Endothelial cell (in vitro differentiated cells): ENCODE measurements around the gene CEP131. TPM values are rescaled to one million over a fixed set of nuclear protein-coding genes. Genes with fewer than 3 reads are reported as not detected.

ENCODE experiments used
- DNase-seq: peaks from one replicate; pipeline ENCODE4 v3.0.0; 2021; ENCODE audit warnings: low spot score
- H3K27ac Mint-ChIP-seq: one replicate; pipeline ENCODE4 v1.8.0; 2021; ENCODE audit warnings: mixed read lengths, inconsistent platforms; ENCODE audit not compliant: unreplicated experiment
- H3K27me3 Mint-ChIP-seq: one replicate; pipeline ENCODE4 v1.8.0; 2021; ENCODE audit warnings: mild to moderate bottlenecking, moderate library complexity, mixed read lengths, inconsistent platforms; ENCODE audit not compliant: unreplicated experiment
- H3K36me3 Mint-ChIP-seq: one replicate; pipeline ENCODE4 v1.8.0; 2021; ENCODE audit warnings: mild to moderate bottlenecking, low read depth, mixed read lengths, inconsistent platforms; ENCODE audit not compliant: unreplicated experiment
- H3K4me1 Mint-ChIP-seq: one replicate; pipeline ENCODE4 v1.8.0; 2021; ENCODE audit warnings: mild to moderate bottlenecking, mixed read lengths, inconsistent platforms; ENCODE audit not compliant: unreplicated experiment
- H3K4me3 Mint-ChIP-seq: one replicate; pipeline ENCODE4 v1.8.0; 2021; ENCODE audit warnings: mild to moderate bottlenecking, mixed read lengths, inconsistent platforms; ENCODE audit not compliant: unreplicated experiment
- H3K9me3 Mint-ChIP-seq: one replicate; pipeline ENCODE4 v1.8.0; 2021; ENCODE audit warnings: mixed read lengths, inconsistent platforms; ENCODE audit not compliant: unreplicated experiment
- CTCF ChIP-seq: fragments of 200-600 bp; sonication (generic); IDR thresholded peaks from one replicate; pipeline ENCODE4 v1.5.0; 2021; ENCODE audit warnings: antibody characterized with exemption; ENCODE audit not compliant: unreplicated experiment
- total RNA-seq: library from RNA; stranded (reverse); fragmentation: NEBNext Ultra II Directional; extraction: Animal tissue kit (Norgen Biotek cat#: 25700); gene quantifications from one replicate; pipeline ENCODE4 v1.2.1, GENCODE V29; 2021; ENCODE audit not compliant: unreplicated experiment

CEP131 gene
- total RNA-seq, 1 donor from 2014 or later: 21.1 TPM

DNA sequence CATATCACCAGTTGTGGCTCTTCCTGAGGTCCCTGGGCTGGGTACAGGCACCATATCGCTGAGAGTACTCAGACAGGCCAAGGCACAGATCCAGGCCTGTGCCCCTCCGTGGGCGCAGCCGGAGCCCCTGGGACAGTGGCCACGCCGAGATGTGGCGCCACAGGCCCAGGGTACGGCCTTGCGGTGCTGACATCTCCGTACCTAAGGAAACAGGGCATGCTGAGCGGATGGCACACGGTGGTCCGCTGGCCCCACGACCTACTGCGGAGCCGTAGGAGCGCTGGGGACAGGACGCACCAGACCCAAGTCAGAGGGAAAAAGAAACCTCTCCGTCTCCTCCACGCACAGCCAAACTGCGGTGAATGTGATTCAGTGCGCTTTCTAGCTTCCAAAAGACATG, 42.8 kb upstream of the CEP131 start:
- Mint-ChIP-seq H3K9me3 (no peaks in the 10 kb centered on the region), H3K4me3 (peak overlapping the region; percentile 7), H3K4me1 (peaks cover 12% of the 10 kb centered on the region), H3K27ac (no peak overlapping the region), H3K36me3 (peaks cover 15% of the 10 kb centered on the region), H3K27me3 (peaks cover 2% of the 10 kb centered on the region)
- TF ChIP-seq CTCF: no peak
- DNase-seq: no peak

GRCh38 chr17:81264640-81265039, 41.9 kb upstream of the CEP131 start:
- DNase-seq: no peak
- no peak overlapping the region for H3K27ac Mint-ChIP-seq
- H3K27me3 Mint-ChIP-seq: peaks cover 2% of the 10 kb centered on the region
- H3K4me1 Mint-ChIP-seq: peaks cover 12% of the 10 kb centered on the region
- no peak overlapping the region for H3K4me3 Mint-ChIP-seq
- TF ChIP-seq CTCF: no peak
- no peaks in the 10 kb centered on the region for H3K9me3 Mint-ChIP-seq
- peaks cover 15% of the 10 kb centered on the region for H3K36me3 Mint-ChIP-seq

GRCh38 chr17:81263371-81264181, 40.8 kb upstream of the CEP131 start:
- H3K27me3 Mint-ChIP-seq: peaks cover 2% of the 10 kb centered on the region
- peaks cover 12% of the 10 kb centered on the region for H3K4me1 Mint-ChIP-seq
- H3K4me3 Mint-ChIP-seq: no peak overlapping the region
- H3K9me3 Mint-ChIP-seq: no peaks in the 10 kb centered on the region
- no peak for DNase-seq
- no peak for TF ChIP-seq CTCF
- peaks cover 15% of the 10 kb centered on the region for H3K36me3 Mint-ChIP-seq
- no peak overlapping the region for H3K27ac Mint-ChIP-seq

- Mint-ChIP-seq H3K27me3 (peaks cover 7% of the 10 kb centered on the region), H3K27ac (no peak overlapping the region), H3K9me3 (no peaks in the 10 kb centered on the region), H3K4me3 (no peak overlapping the region), H3K36me3 (peaks cover 10% of the 10 kb centered on the region), H3K4me1 (peaks cover 5% of the 10 kb centered on the region)
- TF ChIP-seq CTCF: no peak
- no peak for DNase-seq
Measured at GRCh38 chr17:81261582-81262336, 39.0 kb upstream of the CEP131 start.

GRCh38 chr17:81261096-81261495, 38.3 kb upstream of the CEP131 start:
- TF ChIP-seq CTCF: no peak
- Mint-ChIP-seq H3K4me3 (no peak overlapping the region), H3K27ac (no peak overlapping the region), H3K27me3 (peaks cover 7% of the 10 kb centered on the region), H3K9me3 (no peaks in the 10 kb centered on the region), H3K36me3 (peaks cover 10% of the 10 kb centered on the region), H3K4me1 (peaks cover 5% of the 10 kb centered on the region)
- DNase-seq: no peak
